ENCODE measurements around the gene CD160. TPM values are rescaled to one million over a fixed set of nuclear protein-coding genes. Genes with fewer than 3 reads are reported as not detected.
"Not testable (repeated sequence)": the region's sequence is repeated elsewhere in the genome, so short reads cannot be mapped to it uniquely, and the experiment has no call there.

Gene CD160
- total RNA-seq, 4 donors from 2014 or later: 0.82 to 1.6 TPM; not detected in 2

GRCh38 chr1:145758116-145758515 lies 38.8 kb downstream of the CD160 start:
- peaks cover 0 to 18% (median 3%) of the 10 kb centered on the region in 4 donors for H3K36me3 ChIP-seq
- intact Hi-C loops (cut with DNase I; ENCODE audit: low total_unique reads) (no loop called here), in situ Hi-C loops (cut with MboI; ENCODE audit: low pct_ligation_motif_present in 1 of 4, low pct_unique_long_range_greater_than_20kb in 1 of 4, low sequenced_read_pairs in 3 of 4) (no loop called here)
- TF ChIP-seq POLR2AphosphoS5 (IDR thresholded peaks at IDR 0.05): no peak
- TF ChIP-seq POLR2A (IDR thresholded peaks at IDR 0.05): no peak
- TF ChIP-seq CTCF (IDR thresholded peaks at IDR 0.05): no peak
- no peak for TF ChIP-seq EP300 (IDR thresholded peaks at IDR 0.05; ENCODE audit: low read depth)
- no peak overlapping the region for H3K4me3 ChIP-seq
- H3K9me3 ChIP-seq: no peaks in the 10 kb centered on the region
- no peaks in the 10 kb centered on the region for H3K27me3 ChIP-seq
- 94% methylated on average over 1 of the region's 1 CpG; no CpG with 5 or more reads in 1 of the 2 donors for WGBS, 2 donors (ENCODE audit: low coverage in 1 of 2)
- no peaks in the 10 kb centered on the region for H3K4me1 ChIP-seq
- H3K27ac ChIP-seq: no peak overlapping the region
- no peak for DNase-seq

- WGBS, 2 donors (ENCODE audit: low coverage in 1 of 2): 95% methylated on average over 1 of the region's 1 CpG; no CpG with 5 or more reads in 1 of the 2 donors
- no peak for DNase-seq
Measured at GRCh38 chr1:145758575-145758974, 39.3 kb downstream of the CD160 start.

GRCh38 chr1:145759721-145760120 lies 40.4 kb downstream of the CD160 start:
- peaks cover 0 to 18% (median 3%) of the 10 kb centered on the region in 4 donors for H3K36me3 ChIP-seq

More at GRCh38 chr1:145758575-145758974, 39.3 kb downstream of the CD160 start:
- intact Hi-C loops (cut with DNase I; ENCODE audit: low total_unique reads) (no loop called here), in situ Hi-C loops (cut with MboI; ENCODE audit: low pct_ligation_motif_present in 1 of 4, low pct_unique_long_range_greater_than_20kb in 1 of 4, low sequenced_read_pairs in 3 of 4) (no loop called here)
- Histone ChIP-seq H3K9me3 (no peaks in the 10 kb centered on the region), H3K27me3 (no peaks in the 10 kb centered on the region), H3K27ac (no peak overlapping the region), H3K4me3 (no peak overlapping the region), H3K4me1 (no peaks in the 10 kb centered on the region), H3K36me3 (peaks cover 0 to 18% (median 3%) of the 10 kb centered on the region in 4 donors)
- no peak for TF ChIP-seq POLR2A (IDR thresholded peaks at IDR 0.05)

GRCh38 chr1:145760395-145760949 lies 41.2 kb downstream of the CD160 start:
- intact Hi-C loops (cut with DNase I; ENCODE audit: low total_unique reads); in situ Hi-C loops (cut with MboI; ENCODE audit: low pct_ligation_motif_present in 1 of 4, low pct_unique_long_range_greater_than_20kb in 1 of 4, low sequenced_read_pairs in 3 of 4); H3K27ac ChIP-seq; H3K4me1 ChIP-seq; H3K27me3 ChIP-seq; DNase-seq; H3K4me3 ChIP-seq; H3K9me3 ChIP-seq: not testable (repeated sequence)
- peaks cover 0 to 18% (median 3%) of the 10 kb centered on the region in 4 donors for H3K36me3 ChIP-seq
- 97 to 100% methylated on average over 3 to 4 of the region's 4 CpGs for WGBS, 2 donors (ENCODE audit: low coverage in 1 of 2)

More at GRCh38 chr1:145759721-145760120, 40.4 kb downstream of the CD160 start:
- Histone ChIP-seq H3K27ac (no peak overlapping the region), H3K4me1 (no peaks in the 10 kb centered on the region), H3K9me3 (no peaks in the 10 kb centered on the region), H3K27me3 (no peaks in the 10 kb centered on the region), H3K4me3 (no peak overlapping the region)
- 97% methylated on average over 1 of the region's 1 CpG; no CpG with 5 or more reads in 1 of the 2 donors for WGBS, 2 donors (ENCODE audit: low coverage in 1 of 2)
- in situ Hi-C loops (cut with MboI; ENCODE audit: low pct_ligation_motif_present in 1 of 4, low pct_unique_long_range_greater_than_20kb in 1 of 4, low sequenced_read_pairs in 3 of 4) (no loop called here), intact Hi-C loops (cut with DNase I; ENCODE audit: low total_unique reads) (no loop called here)
- TF ChIP-seq POLR2AphosphoS5 (IDR thresholded peaks at IDR 0.05) (no peak), POLR2A (IDR thresholded peaks at IDR 0.05) (no peak), CTCF (IDR thresholded peaks at IDR 0.05) (no peak), EP300 (IDR thresholded peaks at IDR 0.05; ENCODE audit: low read depth) (no peak)
- DNase-seq: no peak

GRCh38 chr1:145761498-145761897 lies 42.2 kb downstream of the CD160 start:
- in situ Hi-C loops (cut with MboI; ENCODE audit: low pct_ligation_motif_present in 1 of 4, low pct_unique_long_range_greater_than_20kb in 1 of 4, low sequenced_read_pairs in 3 of 4): not testable (repeated sequence)
- 98% methylated on average over 11 of the region's 11 CpGs; no CpG with 5 or more reads in 1 of the 2 donors for WGBS, 2 donors (ENCODE audit: low coverage in 1 of 2)

GRCh38 chr1:145762001-145762400 lies 42.7 kb downstream of the CD160 start:
- H3K36me3 ChIP-seq; H3K9me3 ChIP-seq; H3K27me3 ChIP-seq; intact Hi-C loops (cut with DNase I; ENCODE audit: low total_unique reads); DNase-seq; H3K4me1 ChIP-seq; H3K27ac ChIP-seq; H3K4me3 ChIP-seq; in situ Hi-C loops (cut with MboI; ENCODE audit: low pct_ligation_motif_present in 1 of 4, low pct_unique_long_range_greater_than_20kb in 1 of 4, low sequenced_read_pairs in 3 of 4): not testable (repeated sequence)
- 100% methylated on average over 2 of the region's 2 CpGs for WGBS, 2 donors (ENCODE audit: low coverage in 1 of 2)

More at GRCh38 chr1:145761498-145761897, 42.2 kb downstream of the CD160 start:
- H3K4me1 ChIP-seq; intact Hi-C loops (cut with DNase I; ENCODE audit: low total_unique reads); H3K4me3 ChIP-seq; H3K9me3 ChIP-seq; H3K36me3 ChIP-seq; H3K27ac ChIP-seq; DNase-seq; H3K27me3 ChIP-seq: not testable (repeated sequence)

- in situ Hi-C loops (cut with MboI; ENCODE audit: low pct_ligation_motif_present in 1 of 4, low pct_unique_long_range_greater_than_20kb in 1 of 4, low sequenced_read_pairs in 3 of 4): not testable (repeated sequence)
Measured at GRCh38 chr1:145764231-145764940, 45.1 kb downstream of the CD160 start.

GRCh38 chr1:145765127-145765526 lies 45.8 kb downstream of the CD160 start:
- H3K36me3 ChIP-seq: peaks cover 0 to 22% (median 3%) of the 10 kb centered on the region in 4 donors
- H3K4me3 ChIP-seq; H3K27me3 ChIP-seq; H3K9me3 ChIP-seq; in situ Hi-C loops (cut with MboI; ENCODE audit: low pct_ligation_motif_present in 1 of 4, low pct_unique_long_range_greater_than_20kb in 1 of 4, low sequenced_read_pairs in 3 of 4); H3K4me1 ChIP-seq; H3K27ac ChIP-seq; intact Hi-C loops (cut with DNase I; ENCODE audit: low total_unique reads); DNase-seq: not testable (repeated sequence)
- 95 to 100% methylated on average over 1 to 2 of the region's 3 CpGs for WGBS, 2 donors (ENCODE audit: low coverage in 1 of 2)

More at GRCh38 chr1:145764231-145764940, 45.1 kb downstream of the CD160 start:
- H3K4me3 ChIP-seq; intact Hi-C loops (cut with DNase I; ENCODE audit: low total_unique reads); H3K9me3 ChIP-seq; DNase-seq; H3K27ac ChIP-seq; H3K27me3 ChIP-seq; H3K4me1 ChIP-seq: not testable (repeated sequence)
- 98% methylated on average over 12 to 20 of the region's 52 CpGs for WGBS, 2 donors (ENCODE audit: low coverage in 1 of 2)
- H3K36me3 ChIP-seq: peaks cover 0 to 17% (median 3%) of the 10 kb centered on the region in 4 donors

Measured in transverse colon (tissue), 4 donors.